Neural crest cell (in vitro differentiated cells): ENCODE measurements around the gene STRA6. TPM values are rescaled to one million over a fixed set of nuclear protein-coding genes. Genes with fewer than 3 reads are reported as not detected.

Source experiments
- DNase-seq: peaks from one replicate; pipeline ENCODE4 v3.0.0; 2021; ENCODE audit warnings: low read depth, mixed read lengths, low spot score
- H3K27ac Mint-ChIP-seq: one replicate; pipeline ENCODE4 v1.8.0; 2021; ENCODE audit warnings: mild to moderate bottlenecking, mixed read lengths; ENCODE audit not compliant: unreplicated experiment
- H3K27me3 Mint-ChIP-seq: 2 replicates; pipeline ENCODE4 v1.8.0; 2021; ENCODE audit warnings: low read depth, mild to moderate bottlenecking, mixed read lengths
- H3K36me3 Mint-ChIP-seq: 2 replicates; pipeline ENCODE4 v1.8.0; 2021; ENCODE audit warnings: low read depth, mild to moderate bottlenecking, mixed read lengths
- H3K4me1 Mint-ChIP-seq: 2 replicates; pipeline ENCODE4 v1.8.0; 2021; ENCODE audit warnings: mixed read lengths
- H3K4me3 Mint-ChIP-seq: one replicate; pipeline ENCODE4 v1.8.0; 2021; ENCODE audit warnings: mild to moderate bottlenecking, mixed read lengths
- H3K9me3 Mint-ChIP-seq: 2 replicates; pipeline ENCODE4 v1.8.0; 2021; ENCODE audit warnings: mixed read lengths
- CTCF ChIP-seq: fragments of 200-600 bp; sonication (generic); conservative IDR thresholded peaks from 2 replicates; pipeline ENCODE4 v1.5.0; 2021; ENCODE audit warnings: antibody characterized with exemption, mild to moderate bottlenecking
- total RNA-seq: library from RNA; stranded (reverse); gene quantifications from 2 replicates; pipeline ENCODE4 v1.2.1, GENCODE V29; 2021

STRA6 gene
- total RNA-seq, 1 donor from 2014 or later: 138 TPM

DNA sequence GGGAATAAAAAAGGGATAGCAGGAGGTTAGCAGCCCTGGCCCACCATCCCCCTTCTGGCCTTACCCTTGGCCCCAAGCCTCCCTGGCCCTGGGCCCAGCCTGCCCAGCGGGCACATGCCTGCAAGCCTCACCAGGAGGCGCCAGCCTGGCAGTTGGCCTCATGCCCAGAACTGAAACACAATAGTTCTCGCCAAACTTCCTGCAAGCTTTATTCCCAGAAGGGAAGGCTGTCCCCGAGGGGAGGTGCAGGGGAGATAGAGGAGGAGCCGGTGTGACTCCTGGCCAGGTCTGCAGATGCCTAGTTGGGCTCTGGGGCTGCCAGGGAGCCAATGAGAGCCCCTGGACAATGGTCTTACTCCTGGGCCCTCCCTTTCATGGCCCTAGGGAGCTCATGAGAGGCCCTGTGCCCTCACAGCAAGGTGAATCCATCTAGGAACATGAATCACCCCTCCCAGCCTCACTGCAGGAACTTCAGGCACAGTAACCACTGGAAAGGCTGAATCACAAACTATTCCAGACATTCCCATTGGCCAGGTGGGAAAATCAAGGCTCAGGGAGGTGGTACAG, 37.5 kb upstream of the STRA6 start:
- Mint-ChIP-seq H3K4me3 (no peak overlapping the region), H3K27me3 (no peaks in the 10 kb centered on the region), H3K4me1 (peaks cover 39% of the 10 kb centered on the region), H3K27ac (no peak overlapping the region), H3K36me3 (no peaks in the 10 kb centered on the region), H3K9me3 (no peaks in the 10 kb centered on the region)
- no peak for TF ChIP-seq CTCF
- DNase-seq: no peak

GRCh38 chr15:74239051-74239705, 36.6 kb upstream of the STRA6 start:
- no peak for TF ChIP-seq CTCF

DNA sequence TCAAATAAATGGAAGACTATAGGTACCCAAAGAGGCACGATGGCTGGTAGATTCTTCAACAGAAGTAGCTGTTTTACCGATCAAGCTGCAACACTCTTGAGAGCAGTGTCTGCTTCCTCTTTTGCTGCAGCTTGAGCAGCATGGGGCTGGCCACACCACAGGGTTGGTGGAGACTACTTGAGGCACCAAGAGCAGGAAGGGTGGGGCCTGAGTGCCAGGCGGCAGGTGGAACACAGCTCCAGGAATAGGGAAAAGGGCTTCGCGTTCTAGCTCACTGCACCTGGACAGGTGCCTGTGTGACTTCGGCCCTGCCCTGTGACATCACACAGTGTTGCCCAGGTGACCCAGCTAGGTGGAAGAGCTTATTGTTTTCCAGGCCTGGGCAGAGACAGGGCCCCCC, 33.4 kb upstream of the STRA6 start, which contains the start of gene CCDC33:
Gene CCDC33 (plus strand): TSS at position 365 of the 400 bp plus-strand sequence. CDS start 394 bp downstream, outside the sequence.
- Mint-ChIP-seq H3K27ac (no peak within 1 kb of the TSS), H3K9me3 (no peaks in the 10 kb centered on the region), H3K4me1 (peaks cover 42% of the 10 kb centered on the region), H3K27me3 (no peaks in the 10 kb centered on the region), H3K4me3 (no peak within 1 kb of the TSS), H3K36me3 (no peaks in the 10 kb centered on the region)
- no peak for TF ChIP-seq CTCF
- DNase-seq: no peak

More at GRCh38 chr15:74239051-74239705, 36.6 kb upstream of the STRA6 start:
- DNase-seq: no peak
- no peak overlapping the region for H3K4me3 Mint-ChIP-seq
- H3K27ac Mint-ChIP-seq: no peak overlapping the region
- H3K9me3 Mint-ChIP-seq: no peaks in the 10 kb centered on the region
- no peaks in the 10 kb centered on the region for H3K36me3 Mint-ChIP-seq
- peaks cover 36% of the 10 kb centered on the region for H3K4me1 Mint-ChIP-seq
- no peaks in the 10 kb centered on the region for H3K27me3 Mint-ChIP-seq

- no peak for DNase-seq
- TF ChIP-seq CTCF: no peak
- H3K4me1 Mint-ChIP-seq: peaks cover 53% of the 10 kb centered on the region
- no peak overlapping the region for H3K27ac Mint-ChIP-seq
- no peaks in the 10 kb centered on the region for H3K27me3 Mint-ChIP-seq
- H3K4me3 Mint-ChIP-seq: no peak overlapping the region
- H3K36me3 Mint-ChIP-seq: no peaks in the 10 kb centered on the region
- no peaks in the 10 kb centered on the region for H3K9me3 Mint-ChIP-seq
Measured at GRCh38 chr15:74234598-74234875, 31.9 kb upstream of the STRA6 start.

DNA sequence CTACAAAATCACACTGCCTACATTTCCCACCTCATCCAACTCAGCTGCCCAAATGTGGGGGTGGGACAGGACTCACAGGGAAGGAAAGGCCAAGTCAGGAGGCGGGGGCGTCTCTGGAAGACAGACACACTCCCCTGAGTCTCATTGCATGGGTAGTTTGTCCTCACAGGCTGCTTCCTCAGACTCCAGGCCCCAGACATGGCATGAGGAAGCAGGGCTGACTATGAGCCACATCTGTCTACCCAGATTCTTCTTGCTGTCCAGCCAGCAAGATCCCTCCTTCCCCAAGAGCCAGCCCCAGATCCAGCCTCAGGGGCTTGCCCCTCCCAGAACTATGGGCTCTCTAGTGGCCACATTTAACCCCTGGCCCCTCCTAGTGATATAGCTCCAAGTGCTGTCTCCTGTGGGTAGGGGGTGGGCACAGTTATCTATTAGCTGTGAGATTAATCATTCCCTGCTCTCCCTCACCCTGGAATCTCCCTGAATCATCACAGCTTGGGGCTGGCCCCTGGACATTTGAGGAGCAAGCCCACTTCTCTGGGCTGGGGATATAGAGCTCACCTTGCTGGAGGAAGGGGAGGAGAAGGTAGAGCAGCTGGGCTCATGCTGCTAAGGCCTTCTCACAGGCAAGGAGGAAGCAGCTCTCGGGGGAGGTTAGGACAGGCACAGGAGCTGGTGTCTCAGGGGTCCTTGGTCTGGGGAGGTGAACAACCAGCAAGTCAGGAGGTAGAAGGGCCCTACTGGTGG, 31.4 kb upstream of the STRA6 start:
- Mint-ChIP-seq H3K4me1 (peaks cover 53% of the 10 kb centered on the region), H3K4me3 (no peak overlapping the region), H3K27ac (no peak overlapping the region), H3K27me3 (no peaks in the 10 kb centered on the region), H3K9me3 (no peaks in the 10 kb centered on the region), H3K36me3 (no peaks in the 10 kb centered on the region)
- no peak for TF ChIP-seq CTCF
- no peak for DNase-seq
